ENCODE results near the gene SLC1A7. TPM values are rescaled to one million over a fixed set of nuclear protein-coding genes. Genes with fewer than 3 reads are reported as not detected.

The SLC1A7 gene
- total RNA-seq, 1 donor from 2014 or later = not detected

DNA sequence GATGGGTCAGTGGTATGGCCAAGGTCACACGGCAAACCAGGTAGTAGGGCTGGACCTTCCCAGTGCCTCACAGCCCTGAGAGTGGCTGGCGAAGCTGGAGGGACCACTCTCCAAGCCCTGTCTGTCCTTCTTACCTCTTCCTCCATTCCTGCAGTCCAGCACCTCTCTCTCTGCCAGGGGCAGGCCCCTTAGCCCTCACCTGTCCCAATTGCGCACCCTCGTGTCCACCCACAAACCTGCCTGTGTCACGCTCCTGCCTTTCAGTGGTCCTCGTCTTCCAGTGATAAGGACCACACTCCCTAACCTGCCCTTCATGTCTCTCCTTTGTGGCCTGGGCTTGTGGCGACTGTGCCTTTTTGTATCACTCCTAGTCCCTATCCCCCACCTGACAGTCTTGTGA lies 77.0 kb downstream of the SLC1A7 start:
- FAIRE-seq (no peak), DNase-seq (ENCODE audit: low spot score in 2 of 2) (no peak)

DNA sequence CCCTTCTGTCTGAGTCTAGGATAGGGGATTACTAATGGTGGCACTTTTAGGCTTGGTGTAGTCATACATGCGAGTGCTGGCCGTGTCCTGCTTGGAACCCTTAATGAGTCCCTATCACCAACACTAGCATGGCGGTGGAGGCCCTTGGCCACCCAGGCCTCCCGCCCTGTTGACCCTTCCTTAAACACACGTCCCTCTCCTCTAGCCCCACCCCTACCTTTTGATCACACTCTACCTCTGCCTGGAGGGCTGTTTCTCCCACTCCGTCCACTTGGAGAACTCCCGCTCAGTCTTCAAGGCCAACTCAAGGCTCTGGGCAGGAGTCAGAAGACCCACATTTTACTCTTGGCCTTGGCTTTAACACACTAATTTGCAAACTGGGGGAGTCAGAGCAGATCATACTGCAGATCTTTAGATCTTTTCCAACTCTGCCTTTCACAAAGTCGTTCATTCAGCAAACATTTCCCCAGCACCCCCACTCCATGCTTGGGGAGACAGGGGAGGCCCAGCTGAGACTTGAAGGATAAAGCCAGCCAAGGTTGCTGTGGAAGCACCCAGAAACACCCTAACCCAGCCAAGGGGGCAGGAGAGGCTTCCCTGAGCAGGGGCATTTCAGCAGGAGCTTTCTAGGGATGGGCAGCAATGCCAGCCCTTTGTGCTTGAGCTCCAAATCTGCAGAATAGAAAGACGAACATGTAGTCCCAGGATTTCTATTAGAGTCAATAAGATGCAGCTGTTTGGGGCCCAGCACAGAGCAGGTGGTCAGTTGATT lies 78.5 kb downstream of the SLC1A7 start:
- DNase-seq (ENCODE audit: low spot score in 2 of 2) (no peak), FAIRE-seq (no peak)

DNA sequence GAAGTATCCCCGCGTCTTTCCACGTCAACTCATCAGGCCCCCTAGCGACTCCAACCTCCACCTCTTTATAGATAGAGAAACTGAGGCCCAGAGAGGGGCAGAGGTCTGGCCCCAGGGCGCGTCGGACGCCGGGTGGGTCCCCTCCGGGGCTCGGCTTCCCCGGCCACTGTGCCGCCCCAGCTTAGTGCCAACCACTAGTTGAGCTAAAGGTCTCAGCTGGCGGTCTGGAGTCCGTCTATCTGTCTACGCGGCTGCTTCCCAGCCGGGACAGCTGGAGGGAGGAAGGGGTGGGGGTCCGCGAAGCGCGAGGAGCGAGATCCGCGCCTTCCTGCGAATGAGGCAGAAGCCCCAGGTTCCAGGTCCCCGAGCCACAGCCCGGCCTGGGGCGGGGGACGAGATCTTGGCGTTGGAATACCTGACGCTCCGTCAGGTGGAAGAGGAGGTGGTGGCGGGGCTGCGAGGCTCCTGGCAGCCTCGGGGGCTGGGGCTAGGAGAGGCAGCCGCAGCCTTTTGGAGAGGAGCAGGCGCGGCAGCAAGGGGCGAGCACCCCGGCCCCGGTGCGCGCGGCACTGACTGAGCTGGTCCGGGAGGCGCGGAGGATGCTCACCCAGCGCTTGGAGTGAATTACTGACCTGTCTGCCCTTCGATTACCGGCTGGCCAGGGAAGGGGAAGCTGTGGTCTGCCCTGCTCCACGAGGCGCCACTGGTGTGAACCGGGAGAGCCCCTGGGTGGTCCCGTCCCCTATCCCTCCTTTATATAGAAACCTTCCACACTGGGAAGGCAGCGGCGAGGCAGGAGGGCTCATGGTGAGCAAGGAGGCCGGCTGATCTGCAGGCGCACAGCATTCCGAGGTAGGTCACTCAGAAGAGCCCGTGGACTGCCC lies 79.5 kb downstream of the SLC1A7 start:
- no peak for FAIRE-seq
- no peak for DNase-seq (ENCODE audit: low spot score in 2 of 2)

DNA sequence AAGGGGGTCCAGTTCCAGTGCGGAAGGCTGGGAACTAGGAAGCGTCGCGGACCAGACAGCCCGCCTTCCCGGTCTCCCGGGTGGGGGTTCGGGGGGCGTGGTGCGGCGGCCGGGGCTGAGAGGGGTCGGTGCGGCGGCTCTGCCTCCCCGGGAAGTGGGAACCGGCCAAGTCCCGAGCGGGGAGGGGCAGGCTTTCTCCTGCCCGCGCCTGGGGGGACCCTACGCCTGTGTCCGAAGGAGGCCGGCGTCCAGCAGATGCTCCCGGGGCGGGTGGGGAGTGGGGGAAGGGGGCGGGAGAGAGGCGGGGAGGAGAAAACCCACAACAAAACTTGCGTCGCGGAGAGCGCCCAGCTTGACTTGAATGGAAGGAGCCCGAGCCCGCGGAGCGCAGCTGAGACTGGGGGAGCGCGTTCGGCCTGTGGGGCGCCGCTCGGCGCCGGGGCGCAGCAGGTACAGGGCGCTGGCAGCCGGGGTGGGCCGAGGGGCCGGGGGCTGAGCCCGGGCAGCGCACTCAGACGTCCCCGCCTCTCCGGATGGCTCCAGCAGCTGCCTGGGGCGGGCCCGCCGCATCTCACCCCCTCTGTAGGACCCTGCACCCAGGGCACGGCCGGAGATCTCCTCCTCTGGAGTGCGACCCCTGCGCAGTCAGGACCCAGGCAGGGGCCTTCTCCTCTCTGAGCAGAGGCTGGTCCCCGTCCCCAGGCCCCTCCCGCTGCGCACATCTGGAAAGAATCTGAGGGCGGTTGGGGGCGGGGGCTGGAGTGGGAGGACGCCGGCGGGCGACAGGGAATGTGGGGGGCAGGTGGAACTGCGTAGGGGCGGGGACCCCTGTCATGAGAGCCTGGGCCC lies 80.4 kb downstream of the SLC1A7 start, which contains the start of gene PODN:
PODN (plus strand) TSS at position 355 of the 849 bp plus-strand sequence. CDS start 7,643 bp downstream, outside the sequence.
- DNase-seq (ENCODE audit: low spot score in 2 of 2) (peak; percentile 60 to 66), FAIRE-seq (no peak)

DNA sequence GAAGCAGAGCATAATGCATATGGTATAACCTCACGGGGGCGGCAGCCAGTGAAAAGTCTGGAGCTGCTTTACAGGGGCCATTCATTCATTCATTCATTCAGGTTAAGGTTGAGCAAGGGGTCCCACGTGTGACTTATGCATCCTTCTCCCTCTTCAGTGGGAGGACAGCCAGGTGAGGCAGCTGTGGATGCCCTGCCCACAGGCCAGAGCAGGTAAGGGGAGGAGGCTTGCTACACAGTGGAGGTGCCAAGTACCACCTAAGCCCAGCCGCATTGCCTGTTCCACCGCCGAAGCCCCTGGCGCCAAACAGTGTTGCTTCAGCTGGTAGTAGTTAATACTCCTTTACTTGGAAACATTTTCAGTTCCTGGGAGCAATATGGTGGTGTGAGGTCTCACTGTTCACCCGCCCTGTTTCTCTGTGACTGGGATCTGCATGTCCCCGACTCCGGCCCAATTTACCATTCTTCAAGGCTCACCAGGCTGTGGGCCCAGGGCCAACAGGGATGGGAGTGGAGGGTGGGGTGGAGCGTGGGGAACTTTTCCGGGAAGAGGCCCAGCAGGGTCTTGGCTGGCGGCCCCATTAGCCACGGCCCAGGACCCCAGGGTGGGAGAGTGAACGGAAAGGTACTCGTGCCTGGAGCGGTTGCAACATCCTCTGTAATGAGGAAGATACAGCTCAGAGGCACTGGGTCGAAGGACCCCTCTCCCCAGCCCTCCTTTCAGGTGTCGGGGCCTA lies 81.1 kb downstream of the SLC1A7 start:
- DNase-seq (ENCODE audit: low spot score in 2 of 2) (peak in 1 of 2 donors; percentile 50), FAIRE-seq (no peak)

DNA sequence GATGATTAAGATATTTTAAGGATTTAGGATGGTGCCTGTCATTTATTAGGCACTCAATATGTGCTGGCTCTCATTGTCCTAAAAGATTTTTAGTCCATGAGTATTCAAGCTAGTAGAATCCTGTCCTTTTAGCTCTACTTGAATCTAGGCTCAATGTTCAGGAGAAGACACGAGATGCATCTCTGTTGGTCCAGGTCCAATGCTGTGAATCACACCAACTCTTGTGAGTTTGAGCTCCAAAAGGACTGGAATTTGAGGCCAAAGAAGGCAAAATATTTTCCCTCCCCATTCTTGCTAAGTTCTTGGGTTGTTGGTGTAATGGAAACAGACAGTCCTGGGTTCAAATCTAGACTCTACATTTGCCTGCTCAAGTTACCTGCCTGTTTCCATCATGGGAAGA lies 81.9 kb downstream of the SLC1A7 start:
- DNase-seq (ENCODE audit: low spot score in 2 of 2) (no peak), FAIRE-seq (no peak)

DNA sequence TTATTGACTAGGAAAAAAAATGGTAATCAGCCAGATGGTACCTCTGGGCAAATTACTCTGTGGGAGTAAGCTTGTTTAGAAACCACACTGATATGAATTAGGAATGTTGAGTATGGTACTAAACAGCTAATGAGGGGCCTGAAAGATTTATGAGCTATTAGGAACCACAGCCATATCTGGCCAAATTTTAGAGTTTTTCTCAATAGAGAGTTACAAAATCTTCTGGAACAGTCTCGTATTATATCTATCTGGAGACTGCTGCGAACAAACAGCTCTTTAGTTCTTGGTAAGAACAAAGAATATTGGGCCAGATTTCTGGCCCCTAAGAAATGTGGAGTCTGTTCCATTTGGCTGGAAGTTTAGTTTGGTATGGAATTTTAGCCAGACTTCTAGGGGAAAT lies 85.3 kb downstream of the SLC1A7 start:
- no peak for FAIRE-seq
- DNase-seq (ENCODE audit: low spot score in 2 of 2) = no peak

DNA sequence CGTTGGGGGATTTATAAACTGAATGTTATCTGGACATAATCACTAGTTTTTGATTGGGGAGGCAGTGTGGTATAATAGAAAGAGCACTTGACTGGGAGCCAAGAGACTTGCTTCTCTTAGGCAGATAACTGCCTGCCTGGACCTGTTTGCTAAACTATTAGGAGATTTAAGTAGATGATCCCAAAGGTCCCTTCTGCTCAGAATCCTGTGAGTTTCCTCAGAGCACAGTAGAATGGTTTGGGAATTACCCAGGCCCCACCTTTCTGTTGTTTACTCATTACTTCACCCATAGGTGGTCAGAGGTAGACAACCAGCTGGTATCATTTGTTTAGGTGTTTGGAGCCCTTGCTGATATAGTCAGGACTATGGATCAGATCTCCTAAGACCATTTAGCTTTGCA lies 90.8 kb downstream of the SLC1A7 start:
- FAIRE-seq = no peak
- no peak for DNase-seq (ENCODE audit: low spot score in 2 of 2)

DNA sequence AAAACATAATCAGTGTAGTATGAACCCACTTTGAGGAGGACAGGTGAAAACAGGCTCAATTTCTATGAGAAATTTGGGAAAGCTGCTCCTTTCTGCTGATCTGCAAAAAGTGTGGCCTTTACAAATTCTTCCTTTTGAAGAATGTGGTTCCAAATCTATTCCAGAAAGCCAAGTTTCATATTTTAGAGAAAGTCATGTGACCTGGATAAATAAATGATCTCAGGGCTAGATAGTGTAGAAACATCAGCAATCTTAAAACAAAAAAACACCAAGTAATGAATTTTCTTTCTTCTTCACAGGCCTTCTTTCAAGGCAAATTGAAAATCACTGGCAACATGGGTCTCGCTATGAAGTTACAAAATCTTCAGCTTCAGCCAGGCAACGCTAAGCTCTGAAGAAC lies 92.1 kb downstream of the SLC1A7 start:
- no peak for DNase-seq (ENCODE audit: low spot score in 2 of 2)
- FAIRE-seq = no peak

DNA sequence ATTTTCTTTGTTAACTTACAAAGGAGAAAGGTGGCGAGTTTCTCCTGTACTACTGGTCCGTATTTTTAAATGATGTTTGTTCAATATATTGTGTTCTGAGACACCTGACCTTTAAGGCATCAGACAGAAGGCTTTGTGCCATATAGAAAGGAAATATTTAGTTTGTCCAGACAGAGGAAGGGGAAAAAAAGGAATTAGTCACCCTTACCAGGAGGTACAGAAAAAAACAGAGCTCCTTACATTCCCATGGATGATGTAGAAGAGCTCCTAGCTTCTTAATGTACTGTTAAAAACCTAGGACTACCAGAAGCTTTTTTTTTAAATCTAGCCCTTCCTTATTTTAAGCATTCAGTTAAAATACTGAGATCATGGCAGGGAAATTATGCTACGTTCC lies 92.9 kb downstream of the SLC1A7 start:
- FAIRE-seq (no peak), DNase-seq (ENCODE audit: low spot score in 2 of 2) (no peak)

DNA sequence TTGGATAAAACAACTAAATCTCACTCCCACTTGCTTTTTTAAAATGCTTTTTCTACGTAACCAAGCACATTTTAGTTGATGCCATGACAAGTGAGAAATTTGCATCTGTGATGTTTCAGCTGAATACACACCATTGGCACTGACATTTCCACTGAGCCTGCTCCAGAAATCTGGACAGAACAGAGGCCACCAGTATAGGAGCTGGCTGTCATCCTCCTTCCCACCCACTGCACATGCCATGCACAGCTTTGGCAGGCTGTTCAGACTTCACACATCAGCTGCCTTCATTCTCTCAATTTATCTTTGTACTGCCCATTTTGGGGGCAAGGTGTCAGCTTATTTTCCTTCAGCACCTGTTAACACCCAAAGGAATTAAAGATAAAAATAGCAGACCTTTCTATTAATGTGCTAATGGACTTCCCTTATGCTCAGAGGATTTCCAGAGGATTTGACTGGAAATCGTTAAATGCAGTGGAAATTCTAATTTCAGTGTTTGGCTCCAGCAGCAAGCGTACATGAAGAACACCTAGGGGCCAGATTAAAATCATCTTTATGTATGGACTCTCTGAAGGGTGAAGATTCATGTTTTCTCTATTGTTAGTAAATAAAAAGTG lies 93.4 kb downstream of the SLC1A7 start:
- DNase-seq (ENCODE audit: low spot score in 2 of 2) (no peak), FAIRE-seq (no peak)

DNA sequence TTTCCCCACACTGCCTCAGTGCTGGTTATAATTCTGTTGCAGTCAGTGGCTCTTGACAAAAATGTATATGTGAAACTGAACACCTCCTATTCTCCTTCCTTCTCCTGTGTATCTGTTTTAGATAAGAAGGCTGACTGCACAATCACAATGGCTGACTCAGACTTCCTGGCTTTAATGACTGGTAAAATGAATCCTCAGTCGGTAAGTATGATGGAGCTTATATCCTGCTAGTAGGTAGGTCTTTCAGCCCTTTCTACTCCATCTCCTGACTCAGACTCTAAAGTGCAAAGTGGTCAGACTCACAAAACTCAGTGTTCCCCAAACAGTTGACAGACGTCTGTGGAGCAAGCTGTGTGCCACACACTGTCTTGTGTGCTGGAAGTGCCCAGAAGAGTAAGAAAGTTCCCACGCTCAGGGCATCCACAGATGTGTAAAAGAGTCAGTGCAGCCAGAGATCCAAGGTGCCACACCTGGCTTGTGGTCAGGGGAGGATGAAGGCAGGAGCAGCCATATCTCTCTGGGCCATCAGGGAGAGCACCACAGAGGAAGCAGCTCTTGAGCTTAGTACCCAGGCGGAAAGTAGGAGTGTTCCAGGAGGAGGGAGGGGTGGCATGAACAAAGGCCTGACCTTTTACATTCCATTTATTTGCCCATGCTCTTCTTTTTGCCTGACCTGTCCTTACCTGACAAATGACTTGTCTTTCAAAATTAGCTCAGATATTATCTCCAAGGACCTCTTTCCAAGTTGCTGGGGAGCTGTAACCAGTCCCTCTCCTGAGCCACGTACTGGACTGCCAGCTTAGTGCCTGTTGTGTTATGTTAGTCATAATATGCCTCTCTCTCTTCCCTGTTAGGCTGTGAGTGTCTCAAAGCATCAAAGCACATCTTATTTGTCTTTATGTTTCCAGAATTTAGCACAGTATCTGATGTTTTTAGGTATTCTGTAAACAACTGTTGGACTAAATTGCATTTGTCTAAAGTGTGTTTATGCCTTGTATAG lies 94.4 kb downstream of the SLC1A7 start:
- no peak for FAIRE-seq
- no peak for DNase-seq (ENCODE audit: low spot score in 2 of 2)

DNA sequence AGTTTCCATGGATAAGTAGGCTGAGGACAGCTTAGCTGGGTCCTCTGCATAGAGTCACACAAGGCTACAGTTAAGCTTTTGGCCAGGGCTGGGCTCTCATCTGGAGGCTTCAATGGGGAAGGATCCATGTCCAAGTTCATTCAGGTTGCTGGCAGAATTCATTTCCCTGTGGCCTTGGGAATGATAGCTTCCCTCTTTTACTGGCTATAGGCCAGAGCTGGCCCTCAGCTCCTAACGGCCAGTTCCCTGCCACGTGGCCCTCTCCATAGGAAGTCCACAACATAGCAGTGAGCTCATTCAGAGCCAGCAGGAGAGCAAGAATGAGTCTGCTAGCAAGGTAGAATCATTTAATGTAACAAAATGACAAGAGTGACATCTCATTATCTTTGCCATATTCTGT lies 95.5 kb downstream of the SLC1A7 start:
- DNase-seq (ENCODE audit: low spot score in 2 of 2) = no peak
- FAIRE-seq = no peak

DNA sequence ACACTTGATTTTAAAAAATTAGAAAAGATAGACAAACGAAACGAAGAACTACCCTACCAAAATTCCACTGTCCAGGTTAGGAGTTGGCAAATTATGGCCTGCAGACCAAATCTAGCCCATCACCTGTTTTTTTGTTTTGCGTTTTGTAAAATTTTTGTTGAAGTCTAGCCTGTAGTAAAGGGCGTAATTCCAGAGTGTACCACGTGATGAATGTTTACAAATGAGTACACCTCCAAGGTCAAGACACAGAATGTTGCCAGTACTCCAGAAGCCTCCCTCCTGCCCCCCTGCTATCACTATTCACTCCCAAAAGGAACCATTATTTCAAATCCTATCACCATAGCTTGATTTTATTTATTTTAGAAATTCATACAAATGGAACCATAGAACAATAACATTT lies 97.5 kb downstream of the SLC1A7 start:
- DNase-seq (ENCODE audit: low spot score in 2 of 2) = no peak
- no peak for FAIRE-seq

DNA sequence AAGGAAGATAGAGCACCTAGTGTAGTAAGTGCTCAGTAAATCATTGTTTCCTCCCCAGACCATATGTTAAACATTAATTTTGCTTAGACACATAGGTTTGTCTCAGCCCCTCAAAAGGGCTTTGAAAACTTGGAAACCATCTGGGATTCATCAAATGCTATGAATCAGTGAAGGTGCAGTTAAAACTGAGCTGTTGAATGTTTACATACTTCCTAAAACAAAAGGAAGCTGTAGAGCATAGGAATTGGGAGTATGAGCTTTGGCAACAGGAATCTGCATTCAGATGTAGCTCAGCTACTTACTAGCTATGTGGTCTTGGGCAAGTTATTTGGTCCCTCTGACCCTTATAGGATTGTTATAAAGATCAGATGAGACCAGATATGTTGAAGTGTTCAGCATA lies 99.2 kb downstream of the SLC1A7 start:
- DNase-seq (ENCODE audit: low spot score in 2 of 2) (no peak), FAIRE-seq (no peak)

DNA sequence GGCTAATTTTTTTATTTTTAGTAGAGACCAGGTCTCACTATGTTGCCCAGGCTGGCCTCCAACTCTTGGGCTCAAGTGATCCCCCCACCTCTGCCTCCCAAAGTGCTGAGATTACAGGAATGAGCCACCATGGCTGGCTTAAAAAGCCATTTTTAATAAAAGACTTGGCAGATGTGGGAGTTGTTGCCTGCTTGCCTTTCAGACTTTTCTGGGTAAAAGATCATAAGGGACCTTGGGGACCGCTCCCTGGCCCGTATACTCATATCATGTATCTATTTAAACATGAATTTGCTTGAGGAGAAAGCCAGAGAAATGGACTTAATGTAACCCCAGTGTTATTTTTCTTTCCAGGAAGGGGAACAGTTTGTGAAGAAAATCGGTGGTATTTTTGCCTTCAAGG lies 103.9 kb downstream of the SLC1A7 start:
- no peak for FAIRE-seq
- no peak for DNase-seq (ENCODE audit: low spot score in 2 of 2)
